ENCODE measurements around the gene KRTAP2-4.

GRCh38 chr17:41020336-41020735 lies 45.3 kb downstream of the KRTAP2-4 start:
- TF ChIP-seq, protein P1, sequence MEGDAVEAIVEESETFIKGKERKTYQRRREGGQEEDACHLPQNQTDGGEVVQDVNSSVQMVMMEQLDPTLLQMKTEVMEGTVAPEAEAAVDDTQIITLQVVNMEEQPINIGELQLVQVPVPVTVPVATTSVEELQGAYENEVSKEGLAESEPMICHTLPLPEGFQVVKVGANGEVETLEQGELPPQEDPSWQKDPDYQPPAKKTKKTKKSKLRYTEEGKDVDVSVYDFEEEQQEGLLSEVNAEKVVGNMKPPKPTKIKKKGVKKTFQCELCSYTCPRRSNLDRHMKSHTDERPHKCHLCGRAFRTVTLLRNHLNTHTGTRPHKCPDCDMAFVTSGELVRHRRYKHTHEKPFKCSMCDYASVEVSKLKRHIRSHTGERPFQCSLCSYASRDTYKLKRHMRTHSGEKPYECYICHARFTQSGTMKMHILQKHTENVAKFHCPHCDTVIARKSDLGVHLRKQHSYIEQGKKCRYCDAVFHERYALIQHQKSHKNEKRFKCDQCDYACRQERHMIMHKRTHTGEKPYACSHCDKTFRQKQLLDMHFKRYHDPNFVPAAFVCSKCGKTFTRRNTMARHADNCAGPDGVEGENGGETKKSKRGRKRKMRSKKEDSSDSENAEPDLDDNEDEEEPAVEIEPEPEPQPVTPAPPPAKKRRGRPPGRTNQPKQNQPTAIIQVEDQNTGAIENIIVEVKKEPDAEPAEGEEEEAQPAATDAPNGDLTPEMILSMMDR (IDR thresholded peaks at IDR 0.05; ENCODE audit: low read depth, low read length), result no peak
- TF ChIP-seq EZH2phosphoT487 (IDR thresholded peaks at IDR 0.05; ENCODE audit: low read depth), result no peak

All from OCI-LY3 (cell line).